T1000 (cell line): Measurements from ENCODE around the gene CLBA1.

Experiments used
- DNase-seq: peaks from one replicate; lab custom pipeline; 2025; ENCODE audit warnings: mixed read lengths; lab: John Stamatoyannopoulos, UW

Gene CLBA1

DNA sequence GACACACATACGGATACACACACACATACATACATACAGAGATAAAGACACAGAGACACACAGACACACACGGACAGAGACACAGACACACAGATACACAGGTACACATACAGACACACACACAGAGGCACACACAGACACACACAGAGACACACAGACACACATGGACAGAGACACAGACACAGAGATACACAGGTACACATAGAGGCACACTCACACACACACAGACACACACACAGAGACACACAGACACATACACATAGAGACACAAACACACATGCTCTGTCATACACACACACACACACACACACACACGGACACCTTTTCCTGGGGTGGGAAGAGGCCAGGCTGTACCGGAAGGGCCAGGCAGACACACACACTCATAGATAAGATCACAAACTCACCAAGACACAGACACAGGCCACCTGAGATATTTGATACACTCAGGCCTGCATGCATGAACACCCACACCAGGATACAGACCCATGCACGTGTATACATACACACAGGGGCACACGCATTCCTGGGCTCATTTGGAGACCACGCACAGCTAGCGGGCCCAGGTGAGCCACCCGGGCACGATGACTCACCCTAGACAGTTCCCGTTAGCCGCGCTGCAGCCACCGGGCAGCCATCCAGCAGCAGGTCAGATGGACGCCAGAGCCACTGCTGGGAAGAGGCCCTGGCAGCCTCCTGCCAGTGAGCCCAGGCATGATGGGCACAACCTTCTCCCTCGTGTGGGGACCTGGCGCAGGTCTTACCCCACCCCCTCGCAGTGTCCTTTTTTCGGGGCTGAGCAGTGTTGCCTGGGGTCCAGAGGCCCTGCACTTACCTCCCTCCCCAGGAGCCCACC, 5.6 kb upstream of the CLBA1 start:
- DNase-seq: no peak

DNA sequence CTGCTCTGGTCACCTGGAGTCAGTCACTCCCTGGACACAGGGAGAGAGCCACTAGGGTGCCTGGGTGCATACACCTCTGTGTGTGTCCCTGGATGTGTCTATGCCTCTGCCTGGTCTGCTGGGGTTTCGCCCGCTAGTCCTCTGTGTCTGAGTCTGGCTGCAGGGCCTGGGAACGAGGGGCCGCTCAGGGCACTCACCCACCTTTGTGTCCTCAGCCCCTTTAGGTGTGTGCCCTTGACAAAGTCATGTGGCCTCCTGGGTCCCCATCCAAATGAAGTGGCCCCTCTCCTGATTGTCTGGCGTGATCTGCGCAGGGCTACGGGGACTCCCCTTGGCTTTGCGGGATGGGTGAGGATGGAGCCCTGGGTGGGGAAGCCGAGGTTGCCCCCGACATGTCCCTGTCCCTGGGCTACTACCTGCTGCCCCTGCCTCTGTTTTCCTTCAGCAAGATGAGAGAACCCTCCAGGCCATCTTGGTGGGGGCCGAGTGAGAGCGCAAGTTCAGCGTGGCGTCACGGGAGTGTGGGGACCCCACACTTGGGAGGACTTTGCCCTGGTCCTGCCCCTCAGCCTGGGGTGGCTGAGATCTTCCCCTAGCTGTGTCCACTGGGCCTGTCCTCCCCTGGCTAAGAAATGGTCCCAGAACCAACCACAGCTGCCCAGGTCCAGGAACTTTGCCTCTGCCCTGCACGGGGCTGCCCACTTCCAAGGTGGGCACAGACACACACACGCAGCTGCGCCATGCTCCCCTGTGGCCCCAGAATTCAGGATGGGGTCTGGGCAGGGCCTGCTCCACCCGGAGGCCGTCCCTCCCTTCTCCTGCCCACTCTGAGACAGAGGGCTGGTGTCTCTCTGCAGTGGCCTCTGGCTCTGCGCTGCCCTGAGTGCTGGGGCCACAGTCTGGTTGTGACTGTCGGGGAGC, 4.7 kb upstream of the CLBA1 start:
- no peak for DNase-seq

DNA sequence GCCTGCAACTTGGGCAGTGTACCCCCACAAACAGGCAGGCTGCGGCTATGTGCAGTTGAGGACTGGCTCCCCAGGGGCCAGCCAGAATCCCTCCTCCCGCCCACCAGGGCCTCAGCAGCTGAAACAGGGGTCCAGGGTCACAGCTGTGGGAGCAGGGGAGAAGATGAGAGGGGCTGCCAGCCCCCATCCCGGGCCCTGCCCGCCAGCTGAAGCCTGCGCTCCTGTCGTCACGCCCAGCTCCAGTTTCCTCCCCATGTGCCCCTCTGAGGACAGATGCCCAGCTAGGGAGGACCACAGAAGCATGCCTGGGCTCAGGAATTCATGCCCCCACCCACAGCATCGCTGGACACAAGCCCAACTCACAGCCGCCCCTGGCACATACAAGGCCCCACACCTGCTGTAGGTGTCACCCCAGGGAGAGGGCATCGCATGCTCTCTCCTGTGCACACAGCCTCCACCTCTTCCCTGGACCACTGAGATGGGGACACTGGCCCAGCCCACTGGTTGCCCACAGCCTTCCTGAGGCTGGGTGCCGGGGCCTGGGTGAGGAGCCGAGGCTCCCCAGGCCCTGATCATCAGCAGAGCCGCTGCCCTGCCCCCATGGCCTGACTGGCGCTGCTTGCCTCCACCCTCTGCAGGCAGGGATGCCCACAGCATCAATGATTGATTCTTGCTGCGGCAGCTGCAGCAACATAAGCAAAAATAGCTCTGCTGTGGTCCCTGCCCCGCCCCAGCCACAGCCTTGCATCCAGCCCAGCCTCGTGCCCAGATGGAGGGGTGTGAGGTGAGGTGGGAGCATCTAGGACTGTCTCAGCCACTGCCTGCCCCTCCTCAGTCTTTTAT, 3.7 kb upstream of the CLBA1 start:
- DNase-seq: no peak

DNA sequence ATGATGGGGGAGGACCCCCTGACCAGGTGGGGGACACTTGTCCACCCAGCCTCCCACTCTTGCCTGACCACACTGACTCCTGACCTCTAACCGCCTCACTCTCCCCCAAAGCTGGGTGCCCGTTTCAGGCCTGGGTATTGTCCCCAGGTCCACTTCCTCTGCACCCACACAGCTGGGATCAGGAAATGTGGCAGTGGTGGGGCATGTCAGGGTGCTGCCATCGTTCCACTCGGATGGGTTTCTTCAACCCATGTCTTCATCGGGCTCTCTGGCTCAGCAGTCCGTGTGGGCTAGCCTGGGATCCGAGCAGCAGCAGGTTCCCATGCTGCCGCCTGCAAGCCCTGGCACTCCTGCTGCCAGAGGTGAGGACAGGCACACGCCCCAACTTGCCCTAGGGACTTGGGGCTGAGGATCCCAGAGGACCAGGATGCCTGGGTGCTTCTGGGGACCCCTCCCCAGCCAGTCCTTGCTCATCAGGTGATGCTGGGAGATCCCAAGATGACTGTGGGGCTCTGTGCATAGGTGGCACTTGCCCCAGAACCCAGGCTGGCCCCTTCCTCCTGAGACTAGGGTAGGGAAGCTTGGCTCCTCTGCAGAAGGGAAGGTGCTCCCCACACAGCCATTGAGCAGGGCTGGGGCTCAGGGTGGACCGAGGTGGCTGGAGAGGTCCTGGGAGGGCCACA, 2.9 kb upstream of the CLBA1 start:
- no peak for DNase-seq

DNA sequence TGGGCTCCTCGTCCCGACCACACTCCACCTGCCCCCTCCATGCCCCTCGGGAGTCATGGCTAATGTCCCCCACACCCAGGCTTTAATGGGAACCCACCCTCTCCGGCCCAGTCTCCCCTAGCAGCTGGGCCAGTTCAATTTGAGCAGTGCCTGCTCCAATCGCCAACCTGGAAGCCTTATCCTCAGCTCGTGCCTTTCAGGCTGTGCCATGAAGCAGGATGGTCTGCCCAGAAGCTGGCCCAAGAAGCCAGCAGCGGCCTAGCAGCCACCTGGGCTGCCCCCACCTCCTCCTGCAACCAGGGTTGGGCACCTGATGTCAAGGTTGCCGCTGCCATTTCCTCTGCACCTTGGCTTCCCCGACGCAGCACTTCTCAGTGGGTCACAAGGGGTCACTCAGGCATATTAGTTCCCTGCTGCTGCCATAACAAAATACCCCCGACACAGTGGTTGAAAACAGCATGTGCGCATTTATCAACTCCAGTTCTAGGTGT, 2.3 kb upstream of the CLBA1 start:
- DNase-seq: no peak

DNA sequence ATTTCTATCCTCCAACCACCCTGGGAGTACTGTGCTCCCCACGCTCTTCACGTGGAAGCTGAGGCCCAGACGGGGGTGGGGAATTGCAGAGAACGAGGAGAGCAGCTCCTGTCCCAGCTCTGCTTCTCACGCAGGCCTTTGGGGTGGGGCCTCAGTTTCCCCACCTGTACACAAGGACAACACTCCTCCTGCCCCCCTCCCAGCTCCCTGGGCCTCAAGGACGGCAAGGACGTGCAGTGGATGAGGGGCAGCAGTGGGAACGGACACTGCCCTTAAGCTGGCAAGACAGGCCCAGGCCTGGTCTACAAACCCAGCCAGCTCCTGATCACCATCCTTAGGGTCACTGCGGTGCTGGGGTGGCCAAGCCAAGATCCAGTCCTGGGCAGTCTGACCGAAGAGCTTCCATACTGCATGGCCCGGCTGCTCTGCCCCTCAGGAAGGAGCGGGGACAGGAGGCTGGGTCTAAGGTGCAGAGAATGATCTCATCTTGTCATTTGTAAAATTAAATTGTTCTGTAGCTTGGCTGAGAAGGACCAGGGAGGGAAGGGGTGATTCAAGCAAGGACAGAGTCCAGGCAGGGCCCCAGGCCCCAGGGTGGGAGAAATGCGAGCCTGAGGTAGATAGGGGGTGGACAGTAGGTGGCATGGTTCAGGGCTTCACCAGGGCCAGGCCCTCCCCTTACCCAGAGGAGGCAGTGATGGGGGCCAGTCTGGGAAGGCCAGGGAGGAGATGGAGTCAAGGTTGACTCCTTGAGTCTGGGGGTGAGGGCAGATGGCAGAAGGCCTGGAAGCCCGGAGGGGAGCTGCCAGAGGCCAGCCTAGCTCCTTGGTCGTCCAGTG, 1.3 kb upstream of the CLBA1 start:
- DNase-seq: no peak

DNA sequence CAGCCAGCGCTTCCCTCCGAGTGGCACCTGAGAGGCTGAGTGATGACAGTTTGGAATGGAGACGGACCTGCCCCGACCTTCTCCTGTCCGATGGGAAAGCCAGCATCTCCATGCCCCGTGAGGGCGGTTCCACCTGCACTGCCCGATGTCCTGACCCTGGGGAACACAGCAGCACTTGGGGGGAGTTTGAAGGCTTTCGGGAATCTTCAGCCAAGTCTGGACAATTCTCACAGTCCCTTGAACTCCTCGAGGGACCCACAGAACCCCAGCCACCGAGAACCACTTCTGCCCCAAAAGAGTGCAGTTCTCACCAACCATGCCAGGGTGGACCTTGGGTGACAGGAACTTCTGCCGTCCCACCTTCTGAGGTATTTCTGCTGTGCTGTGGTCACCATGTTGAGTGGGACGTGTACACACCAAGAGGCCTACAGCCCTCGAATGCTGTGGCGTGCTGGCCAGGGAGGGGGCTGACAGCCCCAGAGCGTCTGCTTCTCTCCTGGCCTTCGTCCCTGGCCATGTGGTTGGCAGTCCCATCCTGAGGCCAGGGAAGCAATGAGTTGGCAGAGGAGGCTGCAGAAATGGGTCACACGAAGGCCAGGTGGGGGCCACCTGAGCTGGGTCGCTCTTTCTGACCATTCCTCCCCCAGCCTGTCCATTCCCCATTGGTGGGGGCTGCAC, 1.0 kb downstream of the CLBA1 start:
- DNase-seq: no peak

DNA sequence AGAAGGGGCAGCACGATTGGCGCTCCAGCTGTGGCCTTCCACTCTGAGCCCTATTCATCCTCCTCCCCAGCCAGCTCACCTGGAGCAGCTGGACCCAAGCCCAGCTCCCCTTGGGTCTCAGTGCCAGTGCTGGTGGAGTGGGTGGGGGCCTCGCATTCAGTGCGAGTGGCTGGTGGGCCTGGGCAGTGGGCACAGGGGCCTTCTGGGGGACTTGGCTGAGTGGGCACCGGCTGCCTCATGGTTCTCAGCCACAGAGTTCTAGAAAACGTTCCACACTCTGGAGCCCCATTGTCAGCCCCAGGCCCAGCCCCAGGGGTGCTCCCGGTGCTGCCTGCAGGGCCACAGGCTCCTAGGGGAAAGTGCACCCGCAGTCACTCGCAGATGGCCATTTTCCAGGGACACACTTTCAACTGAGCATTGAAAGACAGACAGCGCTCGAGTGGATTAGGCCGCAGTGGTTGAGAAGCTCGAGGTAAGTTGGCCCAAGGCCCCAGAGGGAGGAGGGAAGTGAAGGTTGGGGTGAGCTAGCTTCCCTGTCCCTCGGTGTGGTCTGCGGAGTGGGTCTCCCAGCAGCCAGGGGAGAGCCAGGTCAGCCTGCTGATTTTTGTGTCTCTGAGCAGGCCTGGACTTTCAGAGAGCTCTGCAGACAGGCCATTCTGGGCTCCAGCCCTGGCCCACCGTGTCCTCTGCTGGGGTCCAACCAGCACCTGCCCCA, 3.8 kb downstream of the CLBA1 start:
- DNase-seq: no peak

DNA sequence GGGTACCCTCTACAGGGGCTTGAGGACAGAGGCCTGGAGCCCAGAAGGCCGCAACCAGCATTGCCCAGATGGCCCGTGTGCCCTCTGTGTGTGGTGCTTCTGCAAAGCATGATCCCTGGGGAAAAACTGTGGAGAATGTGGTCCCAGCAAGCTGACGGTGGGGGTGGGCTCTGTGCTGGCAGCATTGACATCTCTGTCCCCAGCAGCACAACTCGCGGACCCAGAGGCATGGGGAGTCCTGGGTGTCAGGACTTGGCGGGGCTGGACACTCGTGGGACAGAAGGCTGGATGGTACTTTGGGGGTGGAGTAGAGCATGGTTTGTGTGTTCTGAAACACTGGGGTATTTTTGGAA, 4.3 kb downstream of the CLBA1 start:
- DNase-seq: no peak

DNA sequence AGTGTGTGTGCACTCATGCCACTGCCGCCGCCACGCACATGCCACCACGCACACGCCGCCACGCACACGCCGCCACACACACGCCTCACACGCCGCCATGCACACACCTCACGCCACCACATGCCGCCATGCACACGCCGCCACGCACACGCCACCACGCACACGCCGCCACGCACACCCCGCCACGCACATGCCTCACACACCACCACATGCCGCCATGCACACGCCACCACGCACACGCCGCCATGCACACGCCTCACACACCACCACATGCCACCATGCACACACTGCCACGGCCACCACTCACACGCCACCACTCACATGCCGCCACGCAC, 6.3 kb downstream of the CLBA1 start:
- no peak for DNase-seq

DNA sequence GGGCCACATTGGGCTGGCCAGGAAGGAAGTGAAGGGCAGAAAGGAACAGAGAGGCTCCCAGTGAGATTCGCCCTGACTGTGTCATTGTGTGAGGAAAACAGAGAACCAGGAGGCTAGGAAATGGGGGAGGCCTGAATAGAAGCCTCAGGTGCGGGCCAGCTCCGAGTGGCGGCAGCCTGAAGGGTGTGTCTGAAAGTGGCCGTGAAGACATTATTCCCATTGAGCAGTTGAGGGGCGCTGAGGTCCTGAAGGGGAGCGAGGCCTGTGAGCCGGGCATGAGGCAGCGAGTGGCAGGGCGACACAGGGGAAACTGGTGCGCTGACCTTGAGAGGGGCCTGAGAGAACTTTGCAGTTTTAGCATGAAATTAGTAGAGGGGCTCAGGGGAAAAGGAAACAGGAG, 6.9 kb downstream of the CLBA1 start:
- DNase-seq: no peak

DNA sequence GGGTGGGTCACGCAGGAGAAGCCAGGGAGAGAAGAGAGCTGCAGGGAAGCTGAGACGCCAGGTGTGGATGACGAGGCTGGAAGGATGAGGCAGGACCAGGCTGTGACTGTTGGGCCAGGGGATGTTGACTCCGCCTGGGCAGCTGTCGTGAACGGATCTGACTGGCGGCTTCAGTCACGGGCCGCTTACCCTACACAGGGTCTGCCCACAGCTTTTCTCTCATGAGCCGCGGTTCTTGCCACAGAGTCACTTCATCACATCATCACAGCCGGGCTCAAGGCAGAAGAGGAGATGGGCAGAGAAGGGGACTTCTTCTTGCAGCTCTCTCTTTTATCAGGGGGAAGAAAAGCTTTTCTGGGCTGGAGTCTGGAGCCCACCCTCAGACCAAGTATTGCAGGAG, 7.7 kb downstream of the CLBA1 start:
- no peak for DNase-seq

DNA sequence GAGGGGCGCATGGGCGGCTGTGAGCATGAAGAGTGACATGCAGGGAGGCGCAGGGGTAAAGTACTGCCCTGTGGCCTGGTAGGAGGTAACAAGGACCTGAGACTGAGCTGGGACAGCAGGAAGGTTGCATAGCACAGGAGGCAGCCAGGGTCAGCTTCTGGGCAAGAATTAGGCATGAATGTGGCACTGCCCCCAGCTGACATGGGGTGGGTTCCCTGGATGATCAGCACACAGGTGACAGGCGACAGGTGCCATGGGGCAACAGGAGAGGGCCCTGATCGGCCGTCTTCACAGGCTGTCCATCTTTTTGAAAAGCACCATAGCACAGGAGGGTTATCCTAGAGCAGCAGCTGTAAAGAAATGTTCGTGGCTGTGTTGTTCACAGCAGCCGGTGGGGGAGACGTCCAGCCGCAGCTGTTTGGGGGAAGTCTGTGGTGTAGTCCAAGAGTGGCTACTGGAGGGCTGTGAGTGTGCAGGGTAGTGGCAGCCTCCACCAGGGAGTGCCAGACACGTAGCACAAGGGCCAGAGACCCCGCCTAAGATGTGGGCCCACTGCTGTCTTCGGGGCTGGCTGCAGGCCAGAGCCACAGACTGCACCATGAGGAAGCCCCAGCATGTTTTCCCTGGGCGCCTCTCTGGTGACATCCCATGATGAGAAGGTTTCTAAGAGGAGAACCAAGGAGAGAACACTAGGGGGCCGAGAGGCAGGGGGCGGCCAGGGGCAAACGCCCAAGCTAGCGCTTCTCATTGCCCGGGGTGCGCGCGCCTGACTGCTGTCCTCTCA, 8.4 kb downstream of the CLBA1 start:
- no peak for DNase-seq

DNA sequence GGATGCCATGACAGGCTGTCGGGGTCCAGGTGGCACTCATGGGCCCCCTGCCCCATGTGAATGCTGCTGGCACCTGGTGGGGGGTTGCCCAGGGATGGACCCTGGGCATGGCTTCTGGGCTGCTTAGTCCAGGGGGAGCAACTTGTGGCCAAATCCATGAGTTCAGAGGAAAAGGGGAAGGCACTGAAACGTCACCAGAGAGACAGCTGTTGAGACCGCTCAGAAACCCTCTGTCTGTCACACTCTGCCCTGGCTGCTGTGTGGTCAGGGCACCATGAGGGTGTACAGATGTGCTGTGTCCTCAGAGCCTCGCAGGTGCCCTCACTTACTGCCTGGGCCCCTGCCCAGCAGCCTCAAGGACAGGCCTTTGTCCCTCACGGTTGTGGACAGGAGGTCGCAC, 9.4 kb downstream of the CLBA1 start:
- DNase-seq: no peak

DNA sequence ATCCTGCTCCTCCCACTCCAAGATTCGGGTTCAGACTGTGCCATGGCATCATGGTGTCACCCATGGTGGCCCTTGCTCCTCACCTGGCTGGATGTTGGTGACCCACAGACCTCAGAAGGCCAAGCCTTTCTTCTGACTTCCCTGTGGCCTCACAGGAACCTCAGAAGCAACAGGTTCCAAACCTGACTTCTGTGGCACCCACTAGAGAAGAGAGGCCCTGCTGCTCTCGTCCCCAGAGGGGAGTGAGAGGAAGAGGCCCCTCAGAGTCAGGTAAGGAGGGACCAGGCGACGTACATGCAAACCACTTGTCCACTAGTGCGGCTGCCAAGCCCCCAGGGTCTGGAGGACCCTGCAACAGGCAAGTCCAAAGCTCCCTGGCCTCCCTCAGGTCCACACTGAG, 10.4 kb downstream of the CLBA1 start:
- no peak for DNase-seq

DNA sequence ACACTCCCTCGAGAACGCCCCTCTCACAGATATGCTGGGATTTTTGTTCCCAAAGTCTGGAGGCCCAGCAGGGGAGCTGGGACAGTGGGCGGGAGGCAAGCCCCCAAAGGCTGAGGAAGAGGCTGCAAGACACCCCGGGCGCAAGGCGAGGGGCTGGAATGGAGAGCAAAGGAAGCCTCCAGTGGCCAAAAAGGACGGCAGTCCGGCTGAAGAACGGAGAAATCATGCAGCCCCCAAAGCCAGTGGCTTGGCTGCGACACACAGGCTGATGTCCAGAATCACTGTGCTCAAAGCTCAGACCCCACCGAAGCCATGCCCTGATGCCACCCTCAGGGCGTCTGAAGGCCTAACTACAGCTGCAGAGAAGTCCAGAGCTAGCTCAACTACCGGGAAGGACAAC, 10.9 kb downstream of the CLBA1 start:
- DNase-seq: no peak

DNA sequence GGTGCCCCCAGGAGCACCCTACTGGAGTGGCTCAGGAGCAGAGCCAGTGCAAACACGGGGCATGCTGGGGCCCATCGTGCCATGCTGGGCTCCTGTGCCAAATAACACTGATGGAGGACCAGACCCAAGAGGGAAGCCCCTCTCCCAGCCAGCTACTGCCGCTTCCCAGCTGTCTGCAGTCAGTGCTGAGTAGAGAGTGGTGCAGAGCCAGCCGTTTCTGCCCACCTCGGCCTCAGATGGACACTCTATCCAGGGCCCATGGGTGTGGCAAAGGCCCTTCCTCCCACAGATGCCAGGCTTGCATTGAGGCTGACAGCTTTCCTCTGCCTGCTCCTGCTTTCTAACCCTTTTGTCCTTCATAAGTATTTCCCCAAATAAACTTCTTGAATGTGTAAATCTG, 13.2 kb downstream of the CLBA1 start:
- DNase-seq: no peak

DNA sequence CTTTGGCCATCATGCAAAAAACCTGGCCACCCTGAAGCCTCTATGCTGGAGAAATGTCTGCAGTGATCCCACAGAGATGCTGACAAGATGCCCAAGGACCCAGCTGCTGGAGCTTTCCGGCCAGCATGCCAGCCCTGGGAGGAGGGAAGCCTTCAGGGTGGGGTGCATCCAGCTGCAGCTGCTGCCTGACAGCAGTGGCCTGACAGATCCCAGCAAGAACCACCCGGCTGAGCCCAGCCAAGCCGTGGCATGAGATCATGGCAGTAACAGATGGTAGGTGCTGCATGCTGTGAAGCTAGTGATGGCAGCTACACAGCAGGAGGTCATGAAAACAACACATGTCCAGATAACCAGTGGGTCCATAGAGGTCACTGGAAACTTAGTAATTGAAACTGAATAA, 13.8 kb downstream of the CLBA1 start:
- DNase-seq: no peak
